NCI-H345 treated with DMSO at 0.1 percent for 48 hours (cell line): ENCODE results near the gene DCLK1.

ENCODE experiments used
- DNase-seq: peaks from one replicate; lab custom pipeline; 2025; ENCODE audit not compliant: unreplicated experiment; lab: John Stamatoyannopoulos, UW

DCLK1 gene

DNA sequence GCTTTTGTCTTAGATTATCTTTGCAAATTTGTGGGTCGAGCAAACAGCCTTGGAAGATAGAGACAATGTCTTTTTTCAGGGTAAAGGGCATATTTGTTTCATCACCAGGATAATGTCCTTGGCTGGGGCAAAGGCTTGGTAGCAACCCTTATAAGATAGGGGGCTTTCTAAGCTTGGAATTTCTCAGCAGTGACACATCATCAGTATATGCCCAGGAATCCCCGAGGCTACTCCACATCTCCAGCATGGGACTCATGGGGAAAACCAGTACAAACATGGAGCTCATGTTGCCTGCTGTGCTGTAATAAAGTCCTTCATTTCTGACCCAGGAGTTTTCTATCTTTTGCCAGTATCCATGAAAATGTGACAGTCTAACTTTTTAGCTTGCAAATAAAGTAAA is 77.1 kb downstream of the DCLK1 start:
- DNase-seq, result no peak

DNA sequence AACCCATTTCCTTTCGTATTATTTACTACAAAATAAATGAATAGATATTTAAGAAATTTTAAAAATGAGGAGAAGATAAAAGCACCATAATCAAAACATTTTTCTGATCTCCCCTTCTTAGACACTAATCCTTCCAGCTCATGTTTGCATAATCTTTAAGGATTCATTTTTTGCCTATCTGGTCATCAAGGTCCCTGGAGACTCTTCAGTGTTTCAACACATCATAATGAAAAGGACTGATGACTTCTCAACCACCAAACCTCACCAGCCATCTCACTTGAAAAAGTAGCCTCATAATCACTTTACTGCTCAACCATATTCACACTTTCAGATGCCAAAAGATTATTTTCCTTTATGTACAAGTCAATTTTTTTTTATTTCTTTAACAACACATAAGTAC is 80.1 kb downstream of the DCLK1 start:
- DNase-seq, result no peak

DNA sequence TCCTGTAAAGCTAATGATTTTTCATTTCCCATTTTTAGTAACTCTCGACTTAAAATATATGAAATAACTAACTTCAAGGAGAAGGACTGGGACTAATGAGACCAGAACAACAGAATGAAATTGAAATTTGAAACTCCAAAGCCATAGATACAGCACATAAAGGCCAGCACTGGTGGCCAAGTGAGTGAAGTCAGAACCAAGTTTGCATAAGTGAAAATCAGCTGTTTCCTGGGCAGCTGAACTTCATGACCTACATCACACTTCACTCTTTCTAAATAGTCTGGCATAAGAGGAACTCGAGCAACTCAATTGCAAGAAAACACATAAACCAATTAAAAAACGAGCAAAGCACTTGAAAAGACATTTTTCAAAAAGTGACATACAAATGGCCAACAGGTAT is 84.5 kb downstream of the DCLK1 start:
- DNase-seq, result no peak

DNA sequence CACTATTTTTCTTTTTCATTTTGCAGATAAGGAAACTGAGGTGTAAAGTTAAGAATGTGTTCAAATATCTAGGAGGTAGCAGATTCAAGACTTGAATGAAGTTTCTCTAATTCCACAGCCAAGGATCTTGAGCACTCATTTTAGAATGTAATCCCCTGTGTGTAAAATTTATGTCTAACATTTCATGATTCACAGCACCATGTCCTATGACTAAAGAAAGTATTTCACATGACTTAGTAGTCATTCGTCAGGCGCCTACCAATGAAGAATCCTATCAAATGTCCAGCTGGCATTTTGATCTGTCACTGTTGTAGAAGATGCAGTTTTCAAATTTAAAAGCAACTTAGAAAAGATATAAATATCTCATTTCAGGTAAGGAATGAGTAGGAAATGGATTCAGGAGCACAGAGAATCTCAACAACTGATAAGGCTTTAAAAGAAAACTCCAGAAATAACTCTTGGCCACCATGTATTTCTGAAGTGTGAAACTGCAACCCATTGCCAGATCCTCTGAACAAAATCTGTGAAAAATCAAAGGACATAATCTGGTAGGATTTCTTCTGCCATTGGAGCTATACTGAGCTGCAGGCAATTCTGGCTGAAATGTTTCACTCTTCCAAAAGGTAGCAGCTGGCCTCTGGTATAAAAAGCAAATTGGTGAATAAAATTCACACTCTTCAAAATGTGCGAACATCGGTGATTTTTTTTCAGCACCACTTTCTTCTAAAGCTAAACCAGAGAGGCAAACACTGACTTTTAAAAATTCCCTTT is 92.2 kb downstream of the DCLK1 start:
- DNase-seq, result no peak

DNA sequence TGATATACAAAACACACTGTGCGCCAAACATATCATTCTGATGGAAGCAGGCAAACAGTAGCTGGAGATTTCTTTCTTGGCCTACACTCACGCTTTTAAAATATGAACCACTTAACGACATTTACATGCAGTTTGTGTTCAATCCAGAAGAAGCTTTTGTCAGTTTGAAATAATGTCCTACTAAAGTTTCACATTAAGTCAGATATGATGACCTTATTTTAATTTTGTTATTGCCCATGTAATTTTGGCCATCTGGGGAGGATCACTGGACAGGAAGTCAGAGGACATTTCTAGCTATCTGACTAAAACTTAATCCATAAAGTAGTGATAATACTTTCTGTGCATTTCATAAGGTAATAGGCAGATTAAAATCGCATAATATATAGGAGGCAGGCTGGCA is 98.1 kb downstream of the DCLK1 start:
- no peak for DNase-seq

DNA sequence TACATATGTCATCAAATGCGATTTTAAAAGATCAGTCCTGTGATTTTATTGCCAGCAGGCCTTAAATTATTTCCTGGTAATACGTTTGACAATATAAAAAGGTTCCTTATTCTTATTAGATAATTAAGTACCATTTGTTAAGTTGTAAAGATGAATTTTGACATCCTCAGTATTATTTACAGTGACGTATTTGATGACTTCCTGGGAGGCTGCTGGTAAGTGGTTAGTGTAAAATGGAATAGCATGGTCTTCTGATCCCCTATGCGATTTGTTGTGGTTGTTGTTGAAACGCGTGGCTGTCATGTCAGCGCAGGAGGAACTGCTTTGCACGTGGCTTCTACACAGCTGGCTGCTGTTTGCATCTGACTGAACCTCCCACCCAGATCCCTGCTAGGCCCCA is 99.7 kb downstream of the DCLK1 start:
- DNase-seq, result no peak

DNA sequence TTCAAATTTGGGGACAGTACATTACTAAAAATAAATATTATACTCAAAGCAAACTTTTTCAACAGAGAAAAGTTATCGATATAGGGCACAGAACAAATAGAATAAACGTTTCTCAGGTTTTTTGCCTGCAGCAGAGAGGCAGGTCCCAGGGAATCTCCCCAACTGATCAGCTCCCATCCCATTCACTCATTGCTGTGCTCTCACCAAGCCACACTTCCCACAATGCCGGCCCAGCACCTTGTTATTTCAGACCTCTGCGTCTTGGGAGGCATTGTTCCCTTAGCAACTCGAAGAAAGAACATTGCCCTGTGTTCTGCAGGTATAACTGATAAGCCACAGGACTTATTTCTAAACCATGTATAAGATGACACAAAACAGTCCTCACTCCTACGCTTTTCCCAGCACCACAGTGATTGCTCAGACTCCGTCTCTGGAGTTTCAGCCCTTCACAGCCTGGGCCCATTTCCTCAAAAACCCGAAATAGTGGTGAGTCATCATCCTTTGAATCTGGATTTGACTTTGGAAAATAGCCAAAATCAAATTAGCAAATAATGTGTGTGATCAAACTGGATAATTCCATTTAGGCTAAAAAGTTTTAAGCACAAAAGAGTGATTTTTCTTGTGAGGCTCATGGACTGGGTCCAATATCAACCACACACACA is 100.4 kb downstream of the DCLK1 start:
- DNase-seq, result no peak

DNA sequence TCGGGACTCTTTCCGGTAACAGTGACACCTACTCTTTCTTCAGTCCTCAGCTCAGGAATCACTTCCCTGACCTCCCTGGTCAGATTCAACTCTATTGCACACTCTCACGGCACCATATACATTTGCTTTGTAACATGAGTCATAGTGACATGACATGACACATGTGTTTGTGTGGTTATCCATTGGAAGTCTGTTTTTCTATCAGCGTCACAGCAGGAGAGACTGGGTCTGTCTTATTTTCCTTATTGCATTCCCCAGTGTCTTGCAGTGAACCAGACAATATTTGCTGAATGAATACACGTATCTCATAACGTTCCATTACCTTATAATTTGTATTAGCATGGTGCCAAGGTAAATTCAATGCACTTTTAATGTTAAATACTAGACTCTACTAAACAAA is 102.0 kb downstream of the DCLK1 start:
- DNase-seq, result no peak

DNA sequence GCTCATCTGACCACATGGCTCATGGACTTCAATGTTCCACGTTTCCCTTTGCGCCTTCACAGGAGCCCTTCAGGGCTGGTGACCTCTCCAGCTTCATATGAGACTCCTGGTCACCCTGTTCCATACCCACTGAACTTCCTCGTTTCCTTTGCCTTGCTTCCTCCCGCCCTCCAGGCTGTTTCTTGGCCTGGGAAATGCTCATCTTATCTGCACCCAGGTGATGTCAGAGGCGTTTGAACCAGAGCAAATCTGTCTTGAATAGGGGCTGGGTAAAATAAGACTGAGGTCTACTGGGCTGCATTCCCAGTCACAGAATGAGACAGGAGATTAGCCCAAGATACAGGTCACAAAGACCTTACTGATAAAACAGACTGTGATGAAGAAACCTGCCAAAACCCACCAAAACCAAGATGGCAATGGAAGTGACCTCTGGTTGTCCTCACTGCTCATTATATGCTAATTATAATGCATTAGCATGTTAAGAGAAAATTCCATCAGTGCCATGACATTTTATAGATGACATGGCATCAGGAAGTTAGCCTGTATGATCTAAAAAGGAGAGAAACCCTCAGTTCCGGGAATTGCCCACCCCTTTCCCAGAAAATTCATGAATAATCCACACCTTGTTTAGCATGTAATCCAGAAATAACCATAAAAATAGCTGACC is 102.7 kb downstream of the DCLK1 start:
- DNase-seq, result no peak

DNA sequence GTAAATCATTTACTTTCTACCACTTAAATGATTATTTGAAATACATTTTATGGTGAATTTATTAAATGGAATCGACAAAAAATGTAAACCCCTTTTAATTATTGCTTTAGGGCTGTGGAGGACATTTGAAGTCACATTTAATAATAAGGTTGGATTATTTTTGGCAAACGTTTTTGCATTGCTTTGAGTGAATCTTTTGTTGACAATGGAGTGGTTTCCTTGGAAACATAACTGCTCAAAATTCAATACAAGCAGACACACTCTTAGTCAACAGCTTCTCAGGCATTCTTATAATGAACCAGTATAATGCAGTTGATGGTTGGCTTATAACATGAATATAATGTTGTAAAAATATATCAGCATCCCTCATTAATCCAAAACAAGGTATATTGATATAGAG is 104.7 kb downstream of the DCLK1 start:
- DNase-seq, result no peak

DNA sequence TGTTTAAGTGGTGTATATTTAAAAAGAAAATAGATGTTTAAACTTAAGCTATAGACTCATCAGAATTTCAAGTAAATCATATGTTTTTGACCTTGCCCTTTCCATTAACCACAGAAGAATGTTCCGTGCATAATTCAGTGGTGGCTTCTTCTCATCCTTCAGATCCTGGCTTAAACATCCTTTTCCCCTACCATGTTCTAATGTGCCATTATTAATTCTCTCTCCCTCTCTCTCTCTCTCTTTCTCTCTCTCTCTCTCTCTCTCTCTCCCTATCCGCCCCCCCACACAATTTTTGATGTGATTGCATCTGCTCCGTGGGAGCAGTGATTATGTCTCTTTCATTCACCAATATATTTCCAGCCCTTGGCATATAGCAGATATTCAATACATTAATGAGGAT is 116.4 kb downstream of the DCLK1 start:
- no peak for DNase-seq

DNA sequence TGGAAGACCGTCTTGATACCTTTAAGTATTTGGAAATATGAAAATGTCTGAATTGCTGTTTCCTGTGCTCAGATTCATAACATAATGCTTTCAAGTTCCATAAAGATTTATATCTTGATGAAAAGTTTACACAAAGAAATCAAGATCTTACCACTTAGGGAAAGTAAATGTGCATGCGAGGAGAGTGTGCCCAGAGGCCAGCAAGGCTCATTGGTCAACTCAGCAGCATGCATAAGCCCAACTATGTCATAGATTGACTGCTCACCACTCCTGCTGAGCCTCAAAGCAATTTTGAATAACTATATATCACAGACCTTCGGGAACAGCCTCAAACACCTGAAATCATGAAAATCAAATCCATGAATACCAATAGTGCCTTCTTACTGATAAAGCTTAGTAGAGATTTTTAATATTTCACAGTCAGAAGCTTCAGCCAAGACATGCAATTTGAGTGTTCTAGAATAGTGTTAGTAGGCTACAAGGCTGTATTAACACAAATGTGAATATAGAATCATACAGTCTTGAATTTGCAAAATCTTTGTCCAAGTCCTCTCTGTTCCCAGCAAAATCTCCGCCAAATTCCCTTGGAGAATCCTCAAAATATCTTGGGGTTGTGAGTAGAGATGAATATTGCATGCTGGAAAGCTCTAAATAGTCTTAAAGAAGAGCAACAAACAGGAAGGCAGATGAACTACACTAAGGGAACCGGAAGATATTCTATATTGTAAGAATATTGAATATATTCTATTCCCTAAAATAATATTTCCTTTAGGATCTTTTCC is 124.1 kb downstream of the DCLK1 start:
- no peak for DNase-seq

DNA sequence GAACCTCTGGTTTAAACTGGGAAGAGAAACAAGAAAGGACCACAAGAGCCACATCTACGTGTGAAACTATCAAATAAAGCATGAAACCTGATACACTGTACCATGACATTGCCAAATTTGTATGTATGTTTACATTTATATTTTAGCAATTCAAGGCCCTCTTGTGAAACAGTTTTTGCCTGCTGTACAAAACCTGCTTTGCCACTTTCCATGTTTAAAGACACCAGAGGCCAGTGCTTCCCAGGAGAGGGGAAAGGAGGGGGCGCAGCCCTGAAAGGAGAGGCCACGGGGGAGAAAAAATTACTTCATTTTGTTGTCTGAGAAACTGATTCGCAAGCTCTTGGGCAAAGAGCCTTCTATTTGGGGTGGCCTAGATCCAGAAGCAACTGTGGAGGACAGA is 124.8 kb downstream of the DCLK1 start:
- peak; percentile 25 for DNase-seq

DNA sequence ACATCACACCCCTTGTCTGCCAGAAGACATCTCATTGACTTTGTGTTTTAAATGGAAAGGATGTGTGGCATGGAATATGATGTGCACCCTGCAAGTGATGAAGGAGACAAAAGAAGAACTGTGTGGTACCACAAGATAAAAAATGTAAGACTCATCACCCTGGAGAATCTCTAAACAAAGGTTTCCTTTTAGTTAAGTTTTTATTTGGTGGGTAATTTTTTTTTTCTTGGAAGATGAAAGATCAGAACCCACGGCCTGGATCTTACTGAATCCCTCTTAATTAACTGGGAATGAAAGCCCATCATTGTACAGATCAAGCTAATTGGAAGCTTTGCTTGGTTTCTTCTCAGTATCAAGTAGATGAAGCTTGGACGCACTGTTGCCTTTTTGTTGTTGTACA is 129.6 kb downstream of the DCLK1 start:
- DNase-seq, result no peak

DNA sequence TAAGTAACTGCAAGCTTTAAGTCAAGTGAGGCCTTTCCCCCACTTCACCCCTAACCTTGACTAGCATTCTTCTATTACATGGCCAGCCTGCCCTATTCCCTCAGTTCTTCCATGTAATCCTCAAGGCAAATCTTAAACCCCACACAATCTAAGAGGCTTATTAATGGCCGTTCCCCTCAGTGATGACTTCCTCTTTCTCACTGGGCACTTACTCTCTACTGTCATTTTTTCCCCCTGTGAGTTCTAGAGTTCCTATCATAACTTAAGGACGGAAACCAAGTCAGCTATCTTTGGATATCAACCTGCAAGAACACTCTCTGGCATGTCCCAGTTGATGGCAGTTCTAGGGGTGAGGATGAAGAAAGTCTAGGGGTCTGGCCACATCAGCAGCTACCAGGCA is 131.2 kb downstream of the DCLK1 start:
- DNase-seq, result no peak

DNA sequence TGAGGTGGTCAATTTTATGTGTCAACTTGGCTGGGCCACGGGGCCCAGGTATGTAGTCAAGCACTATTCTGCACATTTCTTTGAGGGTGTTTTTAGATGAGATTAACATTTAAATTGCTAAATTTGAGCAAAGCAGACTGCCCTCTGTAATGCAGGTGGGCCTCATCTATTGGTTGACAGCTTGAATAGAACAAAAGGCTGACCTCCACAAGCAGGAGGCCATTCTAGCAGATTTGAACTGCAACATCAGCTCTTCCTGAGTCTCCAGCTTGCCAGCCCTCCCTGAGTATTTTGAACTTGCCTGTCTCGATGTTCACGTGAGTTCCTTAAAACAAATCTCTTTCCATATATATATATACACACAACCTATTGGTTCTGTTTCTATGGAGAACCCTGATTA is 134.8 kb downstream of the DCLK1 start:
- no peak for DNase-seq

DNA sequence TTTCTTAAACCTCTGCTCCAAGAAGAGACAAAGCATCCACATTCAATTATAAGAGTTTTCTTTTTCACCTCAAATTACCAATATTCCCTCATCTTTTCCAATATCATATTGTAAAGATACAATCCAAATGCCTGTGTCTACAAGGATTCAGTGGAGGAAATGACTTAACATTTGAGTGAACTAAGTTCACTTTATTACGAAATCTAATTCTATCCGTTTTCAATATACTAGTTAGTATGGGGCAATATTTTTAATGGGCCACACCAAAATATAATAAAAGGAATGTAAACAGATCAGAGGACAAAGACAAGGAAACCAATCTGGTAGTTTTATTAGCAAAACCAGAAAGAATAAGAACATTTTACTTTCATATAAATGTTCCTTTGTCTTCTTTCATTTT is 136.0 kb downstream of the DCLK1 start:
- no peak for DNase-seq

DNA sequence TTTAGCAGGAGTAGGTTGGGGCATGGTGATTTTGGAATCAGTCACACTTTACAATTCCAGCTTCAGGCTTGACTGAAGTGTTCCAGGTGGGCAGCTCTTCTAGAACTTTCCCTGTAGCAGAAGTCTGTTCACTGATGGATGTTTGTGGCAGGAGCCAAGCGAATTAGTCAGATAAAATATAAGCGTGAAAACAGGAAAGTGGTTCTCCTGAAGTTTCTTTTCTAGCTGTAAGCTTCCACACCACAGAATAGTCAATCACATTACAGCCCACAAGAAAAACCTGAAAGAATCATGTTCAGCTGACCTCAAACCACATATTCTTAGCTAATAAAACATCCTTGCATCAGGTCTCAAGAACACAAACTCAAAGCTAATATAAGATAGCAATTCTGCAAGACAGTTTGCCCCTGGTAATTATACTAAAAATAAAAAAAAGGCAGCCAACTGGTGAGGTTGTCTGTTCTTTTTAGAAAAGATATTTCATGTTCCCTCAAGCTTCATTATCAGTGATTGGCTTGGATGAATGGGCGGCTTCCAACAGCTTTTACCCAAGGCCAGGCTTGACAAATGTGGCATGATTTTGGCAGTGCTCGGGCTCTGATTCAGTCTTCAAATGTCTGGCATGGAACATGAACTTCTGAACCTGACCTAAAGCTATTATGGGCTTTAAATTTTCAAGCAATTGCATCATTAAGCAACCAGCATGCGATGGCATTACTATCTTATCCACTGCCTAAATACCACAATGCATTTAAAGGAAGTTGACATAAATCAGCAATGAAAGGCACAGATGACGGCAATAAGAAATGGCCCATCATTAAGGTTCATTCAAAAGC is 136.8 kb downstream of the DCLK1 start:
- no peak for DNase-seq

DNA sequence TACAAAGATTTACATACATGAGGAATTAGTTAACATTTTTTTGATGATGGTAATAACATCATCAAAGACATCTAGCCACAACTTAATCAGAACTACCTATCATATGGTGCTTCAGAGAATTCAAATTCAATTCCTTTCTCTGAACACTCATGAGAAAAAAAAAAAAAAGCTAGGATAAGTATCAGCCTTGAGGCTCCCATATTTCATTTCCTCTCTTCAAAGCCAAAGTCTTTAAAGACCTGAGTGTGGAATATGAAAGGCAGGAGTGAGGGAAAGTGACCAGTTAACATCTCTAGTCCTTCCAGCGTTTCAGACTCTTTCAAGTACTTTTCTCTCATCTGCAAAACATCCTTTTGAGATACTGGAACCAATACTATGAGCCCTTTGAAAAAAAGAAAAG is 137.5 kb downstream of the DCLK1 start:
- DNase-seq, result no peak

DNA sequence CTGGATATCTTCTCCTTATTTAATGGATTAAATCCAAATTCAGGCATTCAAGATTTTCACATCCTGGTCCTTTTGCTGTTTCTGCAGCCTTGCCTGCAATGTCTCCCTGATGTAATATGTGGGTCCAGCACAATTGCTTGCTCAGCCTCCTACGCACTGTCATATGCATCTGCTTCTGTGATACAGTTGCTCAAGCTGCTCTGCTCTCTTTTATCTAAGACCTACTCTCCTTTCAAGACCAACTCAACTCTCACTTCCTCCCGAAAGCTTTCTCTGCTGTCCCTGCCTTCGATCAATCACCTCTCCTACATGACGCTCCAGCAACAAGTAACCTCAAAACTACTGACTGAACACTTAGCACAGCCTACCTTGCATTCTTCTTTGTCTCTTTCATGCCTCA is 138.2 kb downstream of the DCLK1 start:
- no peak for DNase-seq

DNA sequence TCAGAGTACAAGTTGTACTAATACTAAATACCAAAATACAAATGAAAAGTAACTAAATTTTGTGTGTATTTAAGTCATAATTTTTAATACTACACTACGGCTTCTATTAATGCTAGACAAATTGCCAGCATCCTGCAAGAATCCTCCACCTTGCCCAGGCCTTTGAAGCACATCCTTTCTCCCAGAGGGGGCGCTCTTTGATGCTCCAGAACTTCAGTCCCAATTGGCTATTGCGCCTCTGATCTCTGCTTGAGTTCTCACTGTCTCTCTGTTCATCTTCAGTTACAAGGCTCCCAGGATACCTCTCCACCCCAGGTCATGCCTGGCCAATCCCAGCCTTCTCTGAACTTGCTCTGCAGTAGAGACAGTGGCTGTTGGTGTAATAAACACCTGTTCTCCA is 141.0 kb downstream of the DCLK1 start:
- no peak for DNase-seq
